H1 (cell line): ENCODE data around the gene UBR2. TPM values are rescaled to one million over a fixed set of nuclear protein-coding genes. Genes with fewer than 3 reads are reported as not detected.

ENCODE experiments used
- CTCF ChIA-PET: fragments of 300-600 bp; sonication (Branson Sonifier 250); formaldehyde crosslinking; loops from one replicate; lab custom pipeline; 2021; ENCODE audit not compliant: partially characterized antibody; lab: Charles Lee
- POLR2A ChIA-PET: fragments of 300-600 bp; sonication (Branson Sonifier 250); formaldehyde crosslinking; loops from one replicate; lab custom pipeline; 2021; ENCODE audit warnings: inconsistent platforms; ENCODE audit not compliant: partially characterized antibody; lab: Charles Lee
- DNase-seq, 2 experiments: peaks; one replicate each; pipeline versions ENCODE4 v3.0.0 to v3.0.0-alpha.2; 2010 to 2022; ENCODE audit warnings: low spot score in 2 of 2, low read depth in 1 of 2, mixed read lengths in 1 of 2
- FAIRE-seq: peaks from 2 replicates; lab custom pipeline; 2011; peaks lifted over from hg19 to GRCh38; lab: Jason Lieb, UNC
- H2AFZ ChIP-seq: 2 replicates; pipeline ENCODE4 v1.8.1; 2012; ENCODE audit warnings: low read length, inconsistent platforms
- H2AK5ac ChIP-seq: 2 replicates; pipeline ENCODE4 v1.6.1; 2013; ENCODE audit warnings: low read depth, low read length
- H2BK120ac ChIP-seq: replicated peaks from 2 replicates; pipeline ENCODE3; 2013; ENCODE audit warnings: low read depth, low read length, inconsistent platforms
- H2BK12ac ChIP-seq: 2 replicates; pipeline ENCODE4 v1.6.1; 2013; ENCODE audit warnings: low read depth, low read length
- H2BK15ac ChIP-seq: 2 replicates; pipeline ENCODE4 v1.6.1; 2013; ENCODE audit warnings: low read length
- H2BK20ac ChIP-seq: 2 replicates; pipeline ENCODE4 v1.6.1; 2013; ENCODE audit warnings: low read length
- H2BK5ac ChIP-seq: 2 replicates; pipeline ENCODE4 v1.6.1; 2013; ENCODE audit warnings: low read depth, low read length
- H3K14ac ChIP-seq: 2 replicates; pipeline ENCODE4 v1.6.1; 2013; ENCODE audit warnings: inconsistent platforms; ENCODE audit not compliant: insufficient read length
- H3K18ac ChIP-seq: 2 replicates; pipeline ENCODE4 v1.6.1; 2013; ENCODE audit warnings: low read length; ENCODE audit errors: extremely low read depth
- H3K23ac ChIP-seq: 2 replicates; pipeline ENCODE4 v1.6.1; 2013; ENCODE audit warnings: inconsistent platforms; ENCODE audit not compliant: insufficient read length
- H3K23me2 ChIP-seq: 2 replicates; pipeline ENCODE4 v1.6.1; 2013; ENCODE audit warnings: low read depth, low read length
- H3K27ac ChIP-seq: 2 replicates; pipeline ENCODE4 v1.6.1; 2011; ENCODE audit warnings: low read depth, low read length, inconsistent platforms
- H3K27me3 ChIP-seq, 4 experiments: replicated peaks in 1 of 4; 1 replicate in 1 of 4; 2 replicates in 3 of 4; pipeline versions ENCODE4 v1.6.1 to v1.8.1; 2011 to 2013; ENCODE audit warnings: low read length in 3 of 4, mild to moderate bottlenecking in 3 of 4, inconsistent platforms in 2 of 4, mixed read lengths in 2 of 4, moderate library complexity in 1 of 4; ENCODE audit not compliant: control insufficient read depth in 3 of 4, insufficient read depth in 3 of 4; ENCODE audit errors: extremely low read depth in 1 of 4
- H3K36me3 ChIP-seq, 4 experiments: 2 replicates each; pipeline versions ENCODE4 v1.6.1 to v1.8.1; 2011 to 2013; ENCODE audit warnings: mild to moderate bottlenecking in 4 of 4, low read length in 3 of 4, moderate library complexity in 2 of 4, control low read depth in 1 of 4, inconsistent platforms in 1 of 4; ENCODE audit not compliant: insufficient read depth in 4 of 4, control insufficient read depth in 2 of 4
- H3K4ac ChIP-seq: replicated peaks from 2 replicates; pipeline ENCODE3; 2013; ENCODE audit warnings: low read length, low read depth, mixed read lengths, inconsistent platforms; ENCODE audit not compliant: insufficient read length
- H3K4me1 ChIP-seq, 4 experiments: replicated peaks in 1 of 4; 1 replicate in 1 of 4; 2 replicates in 3 of 4; pipeline versions ENCODE4 v1.6.1 to v1.8.1; 2011 to 2013; ENCODE audit warnings: low read length in 3 of 4, inconsistent platforms in 2 of 4, mixed read lengths in 1 of 4; ENCODE audit not compliant: insufficient read depth in 4 of 4, control insufficient read depth in 3 of 4
- H3K4me2 ChIP-seq, 2 experiments: 2 replicates each; pipeline versions ENCODE4 v1.6.1 to v1.8.1; 2011 to 2013; ENCODE audit warnings: low read depth in 2 of 2, low read length in 2 of 2, control low read depth in 1 of 2, inconsistent platforms in 1 of 2, mild to moderate bottlenecking in 1 of 2; ENCODE audit not compliant: insufficient read depth in 1 of 2
- H3K4me3 ChIP-seq, 4 experiments: fragments of 200-600, 300-600 bp in 1 of 4; sonication (generic), shearing (Covaris generic), sonication (Bioruptor Twin) in 1 of 4; 2 replicates each; pipeline versions ENCODE4 v1.5.1 to v1.8.1; 2011 to 2016; ENCODE audit warnings: low read length in 4 of 4, low read depth in 3 of 4, control low read depth in 2 of 4, inconsistent platforms in 2 of 4, mild to moderate bottlenecking in 2 of 4, mixed read lengths in 1 of 4, moderate library complexity in 1 of 4; ENCODE audit not compliant: insufficient read depth in 2 of 4; ENCODE audit errors: extremely low read depth in 1 of 4
- H3K56ac ChIP-seq: replicated peaks from 2 replicates; pipeline ENCODE3; 2013; ENCODE audit warnings: low read depth, mild to moderate bottlenecking, mixed read lengths, low read length, inconsistent platforms; ENCODE audit not compliant: insufficient read length
- H3K79me1 ChIP-seq: 2 replicates; pipeline ENCODE4 v1.6.1; 2013; ENCODE audit warnings: low read depth, low read length, control low read depth
- H3K79me2 ChIP-seq, 2 experiments: 2 replicates each; pipeline versions ENCODE4 v1.6.1 to v1.8.1; 2012 to 2013; ENCODE audit warnings: low read length in 2 of 2, mild to moderate bottlenecking in 2 of 2, inconsistent platforms in 1 of 2; ENCODE audit not compliant: insufficient read depth in 2 of 2, control insufficient read depth in 1 of 2
- H3K9ac ChIP-seq, 4 experiments: replicated peaks in 1 of 4; 1 replicate in 1 of 4; 2 replicates in 3 of 4; pipeline versions ENCODE4 v1.6.1 to v1.8.1; 2011 to 2013; ENCODE audit warnings: low read depth in 3 of 4, low read length in 3 of 4, control low read depth in 2 of 4, mild to moderate bottlenecking in 2 of 4, moderate library complexity in 2 of 4, inconsistent platforms in 1 of 4; ENCODE audit errors: extremely low read depth in 1 of 4
- H3K9me3 ChIP-seq, 2 experiments: 2 replicates each; pipeline versions ENCODE4 v1.6.1 to v1.8.1; 2012 to 2013; ENCODE audit warnings: mild to moderate bottlenecking in 2 of 2, moderate library complexity in 2 of 2, control low read depth in 1 of 2, inconsistent platforms in 1 of 2, low read depth in 1 of 2, low read length in 1 of 2, mixed read lengths in 1 of 2; ENCODE audit not compliant: insufficient read depth in 2 of 2
- H4K20me1 ChIP-seq, 2 experiments: replicated peaks in 1 of 2; 2 replicates each; pipeline versions ENCODE3 to v1.8.1; 2011 to 2013; ENCODE audit warnings: inconsistent platforms in 2 of 2, low read length in 2 of 2, mild to moderate bottlenecking in 1 of 2; ENCODE audit not compliant: insufficient read depth in 2 of 2, control insufficient read depth in 1 of 2
- H4K5ac ChIP-seq: 2 replicates; pipeline ENCODE4 v1.6.1; 2013; ENCODE audit warnings: low read length, low read depth, mixed read lengths, inconsistent platforms; ENCODE audit not compliant: insufficient read length
- H4K8ac ChIP-seq: 2 replicates; pipeline ENCODE4 v1.8.0; 2013; ENCODE audit warnings: mild to moderate bottlenecking, moderate library complexity, low read length, inconsistent platforms; ENCODE audit not compliant: insufficient read depth; ENCODE audit errors: extremely low read depth
- H4K91ac ChIP-seq: replicated peaks from 2 replicates; pipeline ENCODE3; 2013; ENCODE audit warnings: low read length, mixed read lengths, inconsistent platforms; ENCODE audit not compliant: insufficient read length
- ATF3 ChIP-seq: IDR thresholded peaks from 2 replicates; pipeline ENCODE4 v1.6.1; 2011; ENCODE audit warnings: low read depth, mild to moderate bottlenecking, low read length; ENCODE audit not compliant: insufficient read depth
- BRCA1 ChIP-seq: IDR thresholded peaks from 2 replicates; pipeline ENCODE4 v1.6.1; 2012; ENCODE audit warnings: low read depth, low read length, improper control_type of control experiment
- CTBP2 ChIP-seq: IDR thresholded peaks from 2 replicates; pipeline ENCODE4 v1.7.0; 2011; ENCODE audit warnings: borderline replicate concordance, mild to moderate bottlenecking, moderate library complexity, mixed read lengths, low read length; ENCODE audit not compliant: insufficient read depth, insufficient read length
- EZH2 ChIP-seq: fragments of 200-600 bp; sonication (generic); IDR thresholded peaks from 2 replicates; pipeline ENCODE4 v1.7.1; 2012; ENCODE audit warnings: low read depth, mild to moderate bottlenecking, moderate library complexity, low read length, inconsistent platforms; ENCODE audit not compliant: severe bottlenecking
- GTF2F1 ChIP-seq: IDR thresholded peaks from 2 replicates; pipeline ENCODE4 v1.6.1; 2012; ENCODE audit warnings: low read depth, low read length, improper control_type of control experiment, borderline replicate concordance
- JUN ChIP-seq: IDR thresholded peaks from 2 replicates; pipeline ENCODE4 v1.6.1; 2011; ENCODE audit warnings: low read depth, mild to moderate bottlenecking, improper control_type of control experiment, low read length
- KDM4A ChIP-seq: IDR thresholded peaks from one replicate; pipeline ENCODE4 v1.7.1; 2012; ENCODE audit warnings: low read depth, mild to moderate bottlenecking, moderate library complexity, low read length, inconsistent platforms; ENCODE audit not compliant: severe bottlenecking
- MAX ChIP-seq: IDR thresholded peaks from 2 replicates; pipeline ENCODE4 v1.6.1; 2012; ENCODE audit warnings: inconsistent platforms
- RAD21 ChIP-seq, 2 experiments: IDR thresholded peaks in 1 of 2; conservative IDR thresholded peaks in 1 of 2; 2 replicates each; pipeline ENCODE4 v1.6.1; 2011; ENCODE audit warnings: low read depth in 2 of 2, low read length in 2 of 2, improper control_type of control experiment in 1 of 2, inconsistent platforms in 1 of 2, mild to moderate bottlenecking in 1 of 2, moderate library complexity in 1 of 2
- SP2 ChIP-seq: IDR thresholded peaks from 2 replicates; pipeline ENCODE4 v1.6.1; 2012; ENCODE audit warnings: mild to moderate bottlenecking, low read length, inconsistent platforms
- SUZ12 ChIP-seq: fragments of 200-600 bp; sonication (generic); IDR thresholded peaks from 2 replicates; pipeline ENCODE4 v1.6.1; 2012; ENCODE audit warnings: mild to moderate bottlenecking, inconsistent platforms, low read length, moderate library complexity, mixed read lengths
- TAF1 ChIP-seq: IDR thresholded peaks from 2 replicates; pipeline ENCODE4 v1.6.1; 2011; ENCODE audit warnings: mild to moderate bottlenecking, low read depth, low read length
- USF2 ChIP-seq: IDR thresholded peaks from 2 replicates; pipeline ENCODE4 v1.6.1; 2011; ENCODE audit warnings: low read length, improper control_type of control experiment
- polyA plus RNA-seq, 7 experiments: library from polyadenylated mRNA; depleted of rRNA in 3 of 7; stranded (reverse) in 5 of 7; unstranded in 2 of 7; fragments of >200 nt in 5 of 7; fragments of 200-250 nt in 2 of 7; gene quantifications; 1 replicate in 5 of 7; 2 replicates in 1 of 7; 4 replicates in 1 of 7; pipeline versions ENCODE4 v1.2.1 to v1.2.3, GENCODE V29; 2011 to 2013; ENCODE audit warnings: missing spikeins in 2 of 7, mixed read lengths in 2 of 7
- total RNA-seq: library from RNA; stranded (reverse); fragmentation: NEBNext Ultra II Directional; extraction: Animal tissue kit (Norgen Biotek cat#: 25700); gene quantifications from 2 replicates; pipeline ENCODE4 v1.2.1, GENCODE V29; 2021

The UBR2 gene
- total and polyA plus RNA-seq, 2 of the 8 experiments (the other 6 are each of a cell fraction or from before 2014, with no cell fraction given), result 6.5 to 19.5 TPM

GRCh38 chr6:42724825-42725224, 161.0 kb downstream of the UBR2 start:
- no peak overlapping the region for H3K27ac ChIP-seq
- H2BK120ac ChIP-seq, result no peak overlapping the region
- no peak overlapping the region for H2AK5ac ChIP-seq
- H3K4me1 ChIP-seq, result no peaks in the 10 kb centered on the region
- no peak overlapping the region for H3K14ac ChIP-seq
- H4K8ac ChIP-seq, result no peak overlapping the region
- no peaks in the 10 kb centered on the region for H4K20me1 ChIP-seq
- FAIRE-seq (no peak), DNase-seq (no peak)
- no peak overlapping the region for H3K4ac ChIP-seq
- no peaks in the 10 kb centered on the region for H3K9me3 ChIP-seq
- no peak overlapping the region for H3K56ac ChIP-seq
- H2BK12ac ChIP-seq, result no peak overlapping the region
- H2BK15ac ChIP-seq, result no peak overlapping the region
- no peaks in the 10 kb centered on the region for H3K79me1 ChIP-seq
- H3K4me3 ChIP-seq, result no peak overlapping the region
- no peak overlapping the region for H3K18ac ChIP-seq
- no peak overlapping the region for H4K91ac ChIP-seq
- H2AFZ ChIP-seq, result no peak overlapping the region
- H4K5ac ChIP-seq, result no peak overlapping the region
- H3K79me2 ChIP-seq, result no peaks in the 10 kb centered on the region
- no peak overlapping the region for H3K23ac ChIP-seq
- H2BK5ac ChIP-seq, result no peak overlapping the region
- H3K9ac ChIP-seq, result no peak overlapping the region
- ChIA-PET CTCF (interaction anchor here (1.3 to 7.5 kb wide), 14 partner anchors 10 to 153 kb away, joined by 3 to 87 read pairs (median 7); partner anchors contain the start of gene RPL7L1), POLR2A (interaction anchor here (2.0 kb wide), 1 partner anchor 155 kb away, joined by 8 read pairs; the partner anchor contains the start of gene RPL7L1)
- H3K27me3 ChIP-seq, result no peaks in the 10 kb centered on the region
- H3K4me2 ChIP-seq, result no peak overlapping the region
- H2BK20ac ChIP-seq, result no peak overlapping the region
- H3K23me2 ChIP-seq, result no peaks in the 10 kb centered on the region
- no peaks in the 10 kb centered on the region for H3K36me3 ChIP-seq
- TF ChIP-seq JUN (no peak), KDM4A (no peak), MAX (no peak), BRCA1 (no peak), EZH2 (no peak), CTBP2 (no peak), SP2 (no peak), RAD21 (IDR thresholded peaks at IDR 0.05 in 1 of 2, conservative IDR thresholded peaks at IDR 0.05 in 1 of 2; ENCODE audit: low read depth in 2 of 2, low read length in 2 of 2) (no peak), USF2 (no peak), TAF1 (no peak), GTF2F1 (no peak), ATF3 (no peak), SUZ12 (no peak)
